HG03066 (cell line): ENCODE measurements around the gene CSF1.
"Not testable (repeated sequence)": the region's sequence is repeated elsewhere in the genome, so short reads cannot be mapped to it uniquely, and the experiment has no call there.

ENCODE experiments used
- ATAC-seq: cut with Tn5 transposase; IDR thresholded peaks from one replicate; pipeline ENCODE4 v1.9.1; 2021; ENCODE audit warnings: low read depth; ENCODE audit not compliant: unreplicated experiment

Gene CSF1

DNA sequence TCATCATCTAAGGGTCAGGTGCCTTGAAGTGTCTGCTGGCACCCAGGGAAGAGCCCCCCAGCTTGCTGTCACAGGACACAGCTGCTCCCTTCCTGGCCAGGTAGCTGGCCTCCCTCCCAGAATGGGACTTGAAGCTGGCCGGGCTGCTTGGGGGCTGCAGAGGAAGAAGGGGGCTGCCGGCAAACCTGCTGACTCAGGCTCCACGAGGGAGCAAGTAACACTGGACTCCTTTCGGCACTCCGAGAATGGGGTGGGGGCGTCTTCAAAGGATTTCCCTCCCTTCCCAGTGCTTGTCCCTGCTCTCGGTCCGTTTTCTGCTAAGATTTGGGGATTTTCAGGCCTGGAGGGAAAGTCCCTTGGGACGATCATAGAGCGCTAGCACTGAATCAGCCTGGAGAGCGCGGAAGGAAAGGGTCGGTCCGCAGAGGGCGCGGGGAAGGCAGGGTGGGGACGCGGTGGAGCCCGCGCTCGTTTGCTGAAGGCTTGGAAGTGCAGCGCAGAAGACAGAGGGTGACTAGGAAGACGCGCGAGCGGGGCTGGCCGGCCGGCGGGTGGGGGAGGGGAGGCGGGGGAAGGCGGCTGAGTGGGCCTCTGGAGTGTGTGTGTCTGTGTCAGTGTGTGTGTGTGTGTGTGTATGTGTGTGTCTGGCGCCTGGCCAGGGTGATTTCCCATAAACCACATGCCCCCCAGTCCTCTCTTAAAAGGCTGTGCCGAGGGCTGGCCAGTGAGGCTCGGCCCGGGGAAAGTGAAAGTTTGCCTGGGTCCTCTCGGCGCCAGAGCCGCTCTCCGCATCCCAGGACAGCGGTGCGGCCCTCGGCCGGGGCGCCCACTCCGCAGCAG, at the start of gene CSF1:
Gene CSF1, plus strand, starts transcription at position 727 of the 840 bp plus-strand sequence. CDS start 175 bp downstream, outside the sequence.
- ATAC-seq = no peak

DNA sequence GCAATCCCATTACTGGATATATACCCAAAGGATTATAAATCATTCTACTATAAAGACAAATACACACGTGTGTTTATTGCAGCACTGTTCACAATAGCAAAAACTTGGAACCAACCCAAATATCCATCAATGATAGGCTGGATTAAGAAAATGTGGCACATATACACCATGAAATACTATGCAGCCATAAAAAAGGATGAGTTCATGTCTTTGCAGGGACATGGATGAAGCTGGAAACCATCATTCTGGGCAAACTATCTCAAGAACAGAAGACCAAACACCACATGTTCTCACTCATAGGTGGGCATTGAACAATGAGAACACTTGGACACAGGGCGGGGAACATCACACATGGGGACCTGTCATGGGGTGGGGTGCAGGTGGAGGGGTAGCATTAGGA, 49.0 kb upstream of the CSF1 start:
- ATAC-seq = not testable (repeated sequence)

DNA sequence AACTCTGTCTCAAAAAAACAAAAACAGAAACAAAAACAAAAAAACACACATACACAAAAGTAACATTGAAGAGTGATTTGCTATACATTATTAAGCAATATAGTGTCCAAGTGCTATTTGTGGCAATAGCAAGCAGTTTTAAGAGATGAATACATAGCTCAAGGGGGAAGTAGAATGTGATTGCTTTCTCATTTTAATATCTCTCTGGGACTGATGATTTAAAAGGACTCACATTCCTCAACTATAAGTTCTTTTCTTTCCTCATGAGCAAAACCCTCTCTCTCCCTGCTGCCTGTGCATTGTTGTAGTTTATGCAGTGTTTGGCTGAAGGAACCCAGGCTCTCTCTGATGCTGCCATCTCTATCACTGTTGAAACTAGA, 47.0 kb upstream of the CSF1 start:
- ATAC-seq = no peak

GRCh38 chr1:109864047-109864822, 46.4 kb upstream of the CSF1 start:
- no peak for ATAC-seq

DNA sequence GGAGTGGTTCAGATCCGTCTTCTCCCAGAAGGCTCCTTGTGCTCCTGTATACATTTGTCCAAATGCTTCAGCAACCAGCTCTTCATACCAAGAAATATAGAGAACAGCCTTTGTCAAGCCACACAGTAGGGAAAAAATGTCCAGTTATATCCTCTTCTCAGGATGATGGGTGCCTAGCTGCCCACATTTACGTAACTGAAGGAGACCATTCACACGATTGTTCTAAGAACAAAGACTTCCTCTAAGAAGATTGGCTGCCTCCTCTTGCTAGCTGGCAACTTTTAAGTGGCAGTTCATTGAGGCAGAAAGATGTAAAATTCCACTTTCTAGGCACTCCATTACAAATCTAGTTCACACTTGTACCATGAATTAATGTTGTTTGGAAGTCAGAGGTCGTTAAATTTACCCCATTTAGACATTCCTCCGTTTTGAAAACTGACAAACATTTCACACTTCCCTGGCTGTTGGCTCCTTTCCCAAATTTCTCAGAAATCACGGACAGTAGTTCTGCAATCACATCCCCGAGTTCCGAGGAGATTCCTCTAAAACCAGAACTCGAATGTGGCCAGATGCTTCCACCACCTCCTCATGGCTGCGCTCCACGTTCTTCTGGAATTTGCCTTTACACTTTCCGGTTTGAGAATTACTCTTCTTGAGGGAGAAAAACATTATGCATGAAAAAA, 45.6 kb upstream of the CSF1 start:
- no peak for ATAC-seq

- ATAC-seq = no peak
Observed at GRCh38 chr1:109866071-109866470, 44.6 kb upstream of the CSF1 start.

DNA sequence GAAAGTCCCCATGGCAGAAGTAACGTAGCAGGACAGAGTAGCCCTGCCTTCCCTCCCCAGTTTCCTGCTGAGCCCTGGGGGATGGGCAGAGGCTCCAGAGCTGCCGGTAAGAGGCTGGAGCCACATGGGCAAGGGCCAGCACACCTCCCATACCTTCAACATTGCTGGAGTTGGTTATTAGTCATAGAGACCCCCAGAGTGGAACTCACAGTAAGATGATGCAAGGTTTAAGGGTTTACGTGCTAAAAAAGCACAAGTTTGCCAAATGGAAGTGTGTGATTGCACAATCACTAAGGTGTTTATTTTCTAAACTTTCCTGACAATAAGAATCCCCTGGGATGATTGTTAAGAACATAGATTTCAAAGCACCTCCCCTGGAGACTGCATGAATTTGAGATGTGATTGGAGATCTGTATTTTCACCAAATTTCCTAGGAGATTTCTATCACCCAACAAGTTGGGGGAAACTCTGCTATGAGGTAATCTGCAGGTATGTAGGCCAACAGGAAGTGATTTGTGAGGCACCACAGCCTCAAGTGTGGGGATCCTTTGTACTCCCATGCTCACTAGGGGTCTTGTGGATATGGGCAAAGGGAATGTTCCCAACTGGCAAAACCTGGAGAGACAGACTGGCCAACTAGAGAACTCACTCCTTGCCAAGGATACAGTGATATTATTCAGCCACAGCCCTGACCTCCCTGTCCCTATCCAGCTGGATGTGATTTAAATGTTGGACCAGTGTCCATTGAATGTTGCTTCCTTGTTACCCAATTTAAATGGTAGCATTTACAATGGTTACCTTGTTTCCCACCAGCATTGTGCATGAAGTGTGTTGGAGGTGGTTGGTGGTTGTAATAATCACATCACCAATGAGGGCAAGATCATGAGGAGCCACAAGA, 37.1 kb upstream of the CSF1 start:
- ATAC-seq = no peak

DNA sequence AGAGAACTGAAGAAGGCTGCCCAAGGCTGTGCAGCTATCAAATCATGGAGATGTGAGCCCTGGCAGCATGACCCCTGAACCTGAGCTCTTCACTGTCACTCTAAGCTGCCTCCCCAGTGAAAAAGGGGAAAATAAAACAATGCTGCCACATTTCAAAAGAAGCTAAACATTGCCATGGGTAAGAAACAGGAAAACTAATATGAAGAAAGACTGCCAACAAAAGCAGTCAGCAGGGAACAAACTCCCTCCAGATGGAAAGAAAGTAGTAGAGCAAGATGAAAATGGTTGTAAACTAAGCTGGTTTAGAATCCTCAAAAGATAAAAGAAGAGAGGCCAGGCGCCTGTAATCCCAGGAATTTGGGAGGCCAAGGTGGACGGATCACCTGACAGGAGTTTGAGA, 36.2 kb upstream of the CSF1 start:
- no peak for ATAC-seq

DNA sequence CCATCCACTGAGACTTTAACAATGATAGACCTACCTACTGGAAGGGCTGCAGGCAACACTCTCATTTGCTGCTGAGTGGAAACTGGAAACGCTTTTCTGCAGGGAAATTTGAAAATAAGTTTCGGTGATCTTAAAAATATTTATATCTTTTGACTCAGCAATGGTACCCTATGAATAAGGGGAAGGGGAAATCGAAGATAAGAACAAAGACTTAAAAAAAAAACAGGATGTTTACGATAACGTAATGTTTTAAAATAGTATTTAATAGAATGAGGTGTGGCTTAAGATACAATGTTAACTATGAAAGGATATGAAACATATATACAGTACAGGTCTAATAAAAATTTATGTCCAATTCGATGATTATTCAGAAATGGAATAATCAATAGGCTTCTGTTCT, 34.8 kb upstream of the CSF1 start:
- no peak for ATAC-seq

GRCh38 chr1:109876617-109877316, 33.9 kb upstream of the CSF1 start:
- ATAC-seq = no peak

DNA sequence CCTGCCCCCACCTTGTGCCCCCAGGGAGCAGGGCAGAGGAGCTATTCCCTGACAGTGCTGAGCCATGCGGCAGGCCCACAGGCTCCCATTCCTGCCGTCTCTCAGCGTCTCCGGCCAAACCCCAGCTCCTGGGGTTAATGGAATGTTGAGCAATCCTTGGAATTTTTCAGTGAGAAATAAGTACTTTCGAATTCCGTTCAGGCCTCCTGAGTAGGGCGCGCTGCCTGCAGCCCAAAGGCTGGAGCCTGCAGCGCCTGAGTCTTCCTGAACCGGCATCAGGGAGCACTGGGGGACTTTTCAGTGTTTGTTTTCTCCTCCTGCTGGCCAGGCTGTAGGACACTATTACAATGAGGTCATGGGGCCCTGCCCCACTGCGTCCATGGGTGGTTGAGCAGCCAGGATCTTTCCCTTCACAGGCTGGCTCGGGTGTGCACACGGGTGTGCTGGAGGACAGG, 33.3 kb upstream of the CSF1 start:
- ATAC-seq = no peak

DNA sequence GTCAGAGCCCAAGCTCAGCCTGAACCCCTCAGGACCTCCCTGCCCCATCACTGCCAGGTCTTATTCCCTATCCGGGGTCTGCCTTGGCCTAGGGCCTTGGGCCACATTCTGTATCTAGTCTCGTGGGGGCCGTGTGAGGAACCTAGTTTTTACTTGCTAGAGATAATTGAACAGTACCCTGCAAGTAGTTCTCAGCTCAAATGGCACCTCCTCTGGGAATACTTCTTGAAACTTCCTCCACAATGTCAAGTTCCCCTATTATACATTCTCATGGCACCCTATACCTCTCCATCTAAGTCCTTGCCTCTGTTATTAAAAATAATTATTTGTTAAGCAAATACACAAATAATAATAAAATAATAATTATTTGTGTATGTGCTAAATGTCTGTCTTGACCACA, 32.9 kb upstream of the CSF1 start:
- ATAC-seq = no peak

DNA sequence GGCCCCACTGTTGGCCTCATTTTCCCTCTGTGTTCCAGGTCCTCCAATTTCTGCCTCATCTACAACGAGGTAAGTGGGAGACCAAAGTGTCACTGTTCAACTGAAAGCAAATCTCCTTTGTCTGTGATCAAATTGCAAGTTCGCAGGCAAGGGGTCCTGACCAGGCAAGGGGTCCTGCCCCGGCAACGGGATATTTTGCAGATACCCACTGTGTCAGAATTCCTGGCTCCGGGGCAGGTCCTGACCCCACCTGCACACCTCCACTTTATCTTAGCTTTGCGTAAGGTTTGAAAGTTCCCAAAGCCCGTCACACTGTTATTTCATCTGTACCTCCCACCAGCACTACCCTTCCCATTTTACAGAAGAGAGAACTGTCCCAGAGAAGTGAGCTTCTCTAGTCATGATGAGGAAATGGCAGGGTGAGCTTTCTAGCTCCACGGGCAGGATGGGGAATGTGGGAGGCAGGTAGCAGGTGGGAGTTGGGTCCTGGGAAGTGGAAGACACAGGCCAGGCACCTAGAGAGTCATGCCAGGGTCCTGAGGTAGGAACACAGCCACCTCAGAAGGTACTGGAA, 32.0 kb upstream of the CSF1 start:
- no peak for ATAC-seq

GRCh38 chr1:109879371-109879770, 31.3 kb upstream of the CSF1 start:
- ATAC-seq = not testable (repeated sequence)

DNA sequence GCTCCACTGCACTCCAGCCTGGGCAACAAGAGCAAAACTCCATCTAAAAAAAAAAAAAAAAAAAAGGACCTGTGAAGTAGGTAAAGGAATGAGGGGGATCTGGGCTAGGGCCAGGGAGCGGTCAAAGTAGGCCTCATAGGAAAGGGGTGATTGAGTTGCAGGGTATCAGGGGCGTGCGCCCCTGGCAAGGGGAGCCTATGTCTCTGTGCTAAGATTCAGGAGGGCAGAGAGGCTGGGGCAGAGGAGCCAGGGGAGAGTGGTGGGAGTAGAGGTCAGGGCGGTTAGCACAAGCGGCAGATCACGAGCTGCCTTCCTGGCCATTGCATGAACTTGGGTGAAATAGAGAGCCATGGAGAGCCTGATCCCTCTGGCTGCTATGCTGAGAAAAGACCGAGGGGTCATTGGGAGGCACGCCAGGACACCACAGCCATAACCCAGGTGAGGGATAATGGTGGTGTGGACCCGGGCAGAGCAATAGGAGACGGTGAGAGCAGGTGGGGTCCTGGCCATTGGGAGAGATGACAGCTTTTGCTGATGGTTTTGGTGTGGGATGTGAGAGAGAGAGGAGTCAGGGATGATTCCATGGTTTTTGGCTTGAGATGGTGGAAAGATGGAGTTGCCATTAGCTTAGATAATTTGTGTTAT, 30.6 kb upstream of the CSF1 start:
- no peak for ATAC-seq

DNA sequence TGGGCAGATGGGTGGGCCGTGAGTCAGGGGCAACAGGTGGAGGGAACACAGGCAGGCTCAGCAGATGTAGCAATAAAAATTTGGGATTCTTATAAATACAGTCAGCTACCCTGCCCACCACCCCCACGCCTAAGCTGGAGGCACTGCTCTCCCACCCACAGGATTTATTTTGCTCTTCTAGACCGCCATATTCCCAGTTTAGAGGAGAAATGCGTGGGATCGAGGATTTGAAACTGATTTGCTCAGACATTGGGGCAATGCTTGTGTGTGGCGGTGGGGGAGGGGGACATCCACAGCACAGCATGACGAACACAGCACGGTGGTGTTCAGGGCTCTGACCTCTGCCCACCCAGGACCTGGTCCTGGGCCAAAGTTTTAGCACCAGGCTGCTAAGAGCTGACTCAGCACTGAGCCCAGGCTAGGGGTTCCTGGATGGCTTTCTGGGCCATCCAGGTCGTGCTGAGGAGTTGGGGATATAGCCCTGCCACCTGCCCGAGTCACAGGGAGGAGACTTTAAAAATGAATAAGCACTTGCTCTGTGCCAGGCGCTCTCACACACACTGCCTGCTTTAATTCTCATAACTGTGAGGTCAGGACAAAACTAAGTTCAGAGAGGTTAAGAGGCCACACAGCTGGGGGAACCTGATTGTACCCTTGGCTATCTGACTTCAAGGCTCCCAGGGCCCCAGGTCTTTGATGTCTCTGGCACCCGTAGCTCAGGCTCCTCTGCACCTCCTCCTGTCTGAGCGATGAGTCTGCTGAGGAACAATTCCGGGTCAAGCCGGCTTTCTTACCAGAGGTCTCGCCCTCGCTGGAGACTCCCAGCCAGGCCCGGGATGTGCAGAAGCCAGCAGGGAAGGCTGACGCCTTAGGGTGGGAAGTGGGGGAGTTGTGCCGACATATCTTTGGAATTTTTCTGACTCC, 29.4 kb upstream of the CSF1 start:
- no peak for ATAC-seq

GRCh38 chr1:109881906-109882287, 28.8 kb upstream of the CSF1 start:
- ATAC-seq = no peak
